Lower lobe of right lung (tissue), 2 donors: ENCODE data around the gene GABRR2. TPM values are rescaled to one million over a fixed set of nuclear protein-coding genes. Genes with fewer than 3 reads are reported as not detected.

Experiments
- ATAC-seq, 2 donors: fragments of 200-7000 bp; cut with Tn5 transposase; one replicate each; pipeline ENCODE4 v1.9.1; 2020 to 2022; ENCODE audit warnings: mild to moderate bottlenecking in 2 of 2, moderate library complexity in 2 of 2
- DNase-seq: peaks from one replicate; pipeline ENCODE4 v3.0.0-alpha.2; 2020
- H3K27ac ChIP-seq: fragments of 200-600 bp; one replicate; pipeline ENCODE4 v1.8.0; 2022
- H3K27me3 ChIP-seq: fragments of 200-600 bp; one replicate; pipeline ENCODE4 v1.8.0; 2022; ENCODE audit warnings: low read depth
- H3K36me3 ChIP-seq: fragments of 200-600 bp; one replicate; pipeline ENCODE4 v1.8.0; 2022; ENCODE audit warnings: mild to moderate bottlenecking
- H3K4me1 ChIP-seq: fragments of 200-600 bp; one replicate; pipeline ENCODE4 v1.8.0; 2022
- H3K4me3 ChIP-seq: fragments of 200-600 bp; one replicate; pipeline ENCODE4 v1.8.0; 2022; ENCODE audit warnings: mild to moderate bottlenecking
- H3K9me3 ChIP-seq: fragments of 200-600 bp; one replicate; pipeline ENCODE4 v1.8.0; 2022
- intact Hi-C: fragments of 100-400 bp; cut with DNase I; formaldehyde crosslinking; loops from one replicate; pipeline ENCODE4 v1.11.0; 2022
- total RNA-seq: library from RNA; stranded (reverse); fragmentation: NEBNext Ultra II Directional; extraction: Animal tissue kit (Norgen Biotek cat#: 25700); gene quantifications from one replicate; pipeline ENCODE4 v1.2.1, GENCODE V29; 2021
- TF ChIP-seq, protein P1 (sequence below): fragments of 200-600 bp; IDR thresholded peaks from one replicate; pipeline ENCODE4 v1.8.0; 2022; ENCODE audit warnings: antibody characterized with exemption, mild to moderate bottlenecking
- donor health status: DM: no; HTN: yes; CAD: no; lungs with severe emphysema.

The GABRR2 gene
- total RNA-seq, 1 donor from 2014 or later = 1.2 TPM

DNA sequence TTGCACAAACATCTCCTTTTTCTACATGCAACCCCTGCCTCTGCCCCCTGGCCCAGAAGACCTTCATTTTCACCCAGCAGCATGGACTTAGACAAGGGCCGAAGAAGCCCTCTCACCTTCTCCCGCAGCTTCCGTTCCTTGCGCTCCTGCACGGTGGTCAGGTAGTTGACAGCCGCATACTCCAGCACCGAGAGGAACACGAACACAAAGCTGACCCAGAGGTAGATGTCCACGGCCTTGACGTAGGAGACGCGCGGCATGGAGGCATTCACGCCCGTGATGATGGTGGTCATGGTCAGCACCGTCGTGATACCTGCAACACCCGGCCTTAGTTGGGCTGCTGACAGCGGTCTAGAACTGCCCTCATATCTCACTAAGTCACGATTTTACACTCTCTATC lies 50.8 kb downstream of the GABRR2 start:
- Histone ChIP-seq H3K4me3 (no peak overlapping the region), H3K27me3 (no peaks in the 10 kb centered on the region), H3K4me1 (no peaks in the 10 kb centered on the region), H3K36me3 (no peaks in the 10 kb centered on the region), H3K27ac (no peak overlapping the region), H3K9me3 (no peaks in the 10 kb centered on the region)
- no peak for DNase-seq
- ATAC-seq = no peak
- intact Hi-C loops = no loop called here
- TF ChIP-seq, protein P1, sequence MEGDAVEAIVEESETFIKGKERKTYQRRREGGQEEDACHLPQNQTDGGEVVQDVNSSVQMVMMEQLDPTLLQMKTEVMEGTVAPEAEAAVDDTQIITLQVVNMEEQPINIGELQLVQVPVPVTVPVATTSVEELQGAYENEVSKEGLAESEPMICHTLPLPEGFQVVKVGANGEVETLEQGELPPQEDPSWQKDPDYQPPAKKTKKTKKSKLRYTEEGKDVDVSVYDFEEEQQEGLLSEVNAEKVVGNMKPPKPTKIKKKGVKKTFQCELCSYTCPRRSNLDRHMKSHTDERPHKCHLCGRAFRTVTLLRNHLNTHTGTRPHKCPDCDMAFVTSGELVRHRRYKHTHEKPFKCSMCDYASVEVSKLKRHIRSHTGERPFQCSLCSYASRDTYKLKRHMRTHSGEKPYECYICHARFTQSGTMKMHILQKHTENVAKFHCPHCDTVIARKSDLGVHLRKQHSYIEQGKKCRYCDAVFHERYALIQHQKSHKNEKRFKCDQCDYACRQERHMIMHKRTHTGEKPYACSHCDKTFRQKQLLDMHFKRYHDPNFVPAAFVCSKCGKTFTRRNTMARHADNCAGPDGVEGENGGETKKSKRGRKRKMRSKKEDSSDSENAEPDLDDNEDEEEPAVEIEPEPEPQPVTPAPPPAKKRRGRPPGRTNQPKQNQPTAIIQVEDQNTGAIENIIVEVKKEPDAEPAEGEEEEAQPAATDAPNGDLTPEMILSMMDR = no peak

DNA sequence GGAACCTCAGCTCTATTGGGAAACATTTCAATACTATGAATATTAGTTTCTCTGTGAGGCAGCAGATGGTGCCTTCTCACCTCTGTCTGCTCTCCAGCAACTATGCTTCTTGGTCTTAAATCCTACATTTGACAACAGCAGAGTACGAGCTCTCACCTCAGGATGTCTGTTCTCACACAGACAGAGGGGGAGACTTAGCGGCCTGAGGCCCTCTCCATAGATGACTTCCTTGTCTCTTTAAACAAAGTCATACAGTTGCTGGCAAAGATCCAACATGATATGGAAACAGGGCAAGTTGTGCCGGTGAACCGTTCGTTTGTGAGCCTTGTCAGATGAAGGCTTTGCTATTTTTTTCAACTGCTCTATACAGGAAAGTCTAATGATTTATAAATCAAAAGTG lies 54.3 kb downstream of the GABRR2 start:
- intact Hi-C loops = no loop called here
- no peak for DNase-seq
- no peaks in the 10 kb centered on the region for H3K36me3 ChIP-seq

GRCh38 chr6:89260310-89260709 lies 54.8 kb downstream of the GABRR2 start:
- intact Hi-C loops = no loop called here
- H3K4me1 ChIP-seq = no peaks in the 10 kb centered on the region
- TF ChIP-seq, protein P1 = no peak
- DNase-seq = no peak
- no peak for ATAC-seq
- no peak overlapping the region for H3K27ac ChIP-seq
- H3K9me3 ChIP-seq = no peaks in the 10 kb centered on the region
- H3K4me3 ChIP-seq = no peak overlapping the region
- no peaks in the 10 kb centered on the region for H3K36me3 ChIP-seq
- H3K27me3 ChIP-seq = no peaks in the 10 kb centered on the region

More for the DNA sequence above, 54.3 kb downstream of the GABRR2 start:
- Histone ChIP-seq H3K4me3 (no peak overlapping the region), H3K27ac (no peak overlapping the region), H3K9me3 (no peaks in the 10 kb centered on the region), H3K4me1 (no peaks in the 10 kb centered on the region), H3K27me3 (no peaks in the 10 kb centered on the region)
- no peak for ATAC-seq
- TF ChIP-seq, protein P1 = no peak

DNA sequence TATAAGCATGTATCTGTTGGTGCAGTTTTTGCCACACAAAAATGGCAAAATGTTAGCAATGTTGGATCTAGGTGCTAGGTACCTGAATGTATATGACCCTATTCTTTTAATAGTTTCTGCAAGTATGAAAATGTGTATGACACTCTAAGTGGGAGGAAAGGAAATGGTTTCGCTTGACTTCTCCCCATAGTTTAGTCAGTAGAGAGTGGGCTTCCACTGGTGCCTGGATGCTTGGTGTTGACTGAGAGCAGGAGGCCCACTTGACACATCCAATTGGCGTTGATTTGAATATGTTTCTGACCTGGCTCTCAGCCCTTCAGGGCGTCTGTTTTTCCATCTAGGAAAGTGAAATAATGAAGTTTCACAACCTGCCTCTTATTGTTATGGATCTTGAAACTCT lies 56.2 kb downstream of the GABRR2 start:
- ATAC-seq (no peak), DNase-seq (no peak)
- intact Hi-C loops = no loop called here
- no peaks in the 10 kb centered on the region for H3K27me3 ChIP-seq
- no peaks in the 10 kb centered on the region for H3K4me1 ChIP-seq
- no peaks in the 10 kb centered on the region for H3K36me3 ChIP-seq
- no peak overlapping the region for H3K4me3 ChIP-seq
- H3K27ac ChIP-seq = no peak overlapping the region
- TF ChIP-seq, protein P1 = no peak
- H3K9me3 ChIP-seq = no peaks in the 10 kb centered on the region

- no peak overlapping the region for H3K27ac ChIP-seq
- intact Hi-C loops = no loop called here
- no peak for DNase-seq
- no peaks in the 10 kb centered on the region for H3K9me3 ChIP-seq
- no peaks in the 10 kb centered on the region for H3K27me3 ChIP-seq
- ATAC-seq = no peak
- TF ChIP-seq, protein P1 = no peak
- no peaks in the 10 kb centered on the region for H3K4me1 ChIP-seq
- no peak overlapping the region for H3K4me3 ChIP-seq
- no peaks in the 10 kb centered on the region for H3K36me3 ChIP-seq
Observed at GRCh38 chr6:89257781-89258180, 57.3 kb downstream of the GABRR2 start.

- Histone ChIP-seq H3K36me3 (no peaks in the 10 kb centered on the region), H3K4me3 (no peak overlapping the region), H3K27ac (no peak overlapping the region), H3K4me1 (no peaks in the 10 kb centered on the region), H3K27me3 (no peaks in the 10 kb centered on the region), H3K9me3 (no peaks in the 10 kb centered on the region)
- TF ChIP-seq, protein P1 = no peak
- no peak for ATAC-seq
- intact Hi-C loops = no loop called here
- DNase-seq = no peak
Observed at GRCh38 chr6:89257346-89257745, 57.8 kb downstream of the GABRR2 start.
